HG03342 (cell line): ENCODE data around the gene AK8.
A peak's percentile ranks its signal among the peaks of the same experiment; 100 is the strongest.
"Not testable (repeated sequence)": the region's sequence is repeated elsewhere in the genome, so short reads cannot be mapped to it uniquely, and the experiment has no call there.

Source experiments
- ATAC-seq: cut with Tn5 transposase; IDR thresholded peaks from one replicate; pipeline ENCODE4 v1.9.1; 2021; ENCODE audit warnings: mild to moderate bottlenecking, moderate library complexity; ENCODE audit not compliant: unreplicated experiment

AK8 gene

GRCh38 chr9:132774886-132775285 is 103.2 kb downstream of the AK8 start:
- ATAC-seq: no peak

GRCh38 chr9:132773764-132774339 is 104.2 kb downstream of the AK8 start:
- no peak for ATAC-seq

- no peak for ATAC-seq
Observed at GRCh38 chr9:132773093-132773492, 105.0 kb downstream of the AK8 start.

GRCh38 chr9:132771752-132772151 is 106.3 kb downstream of the AK8 start:
- ATAC-seq: not testable (repeated sequence)

- ATAC-seq: no peak
Observed at GRCh38 chr9:132770770-132771310, 107.2 kb downstream of the AK8 start.

- peak; percentile 58 for ATAC-seq
Observed at GRCh38 chr9:132769906-132770769, 107.9 kb downstream of the AK8 start.

GRCh38 chr9:132768932-132769905 is 108.9 kb downstream of the AK8 start:
- ATAC-seq: peak; percentile 59

- ATAC-seq: no peak
Observed at GRCh38 chr9:132763574-132763973, 114.5 kb downstream of the AK8 start.

GRCh38 chr9:132762896-132763295 is 115.2 kb downstream of the AK8 start:
- no peak for ATAC-seq

GRCh38 chr9:132761602-132762001 is 116.5 kb downstream of the AK8 start:
- no peak for ATAC-seq

GRCh38 chr9:132760057-132760456 is 118.0 kb downstream of the AK8 start:
- no peak for ATAC-seq

GRCh38 chr9:132757016-132757415 is 121.1 kb downstream of the AK8 start:
- ATAC-seq: no peak

GRCh38 chr9:132756214-132756845 is 121.8 kb downstream of the AK8 start:
- no peak for ATAC-seq

- ATAC-seq: no peak
Observed at GRCh38 chr9:132755096-132755495, 123.0 kb downstream of the AK8 start.

- no peak for ATAC-seq
Observed at GRCh38 chr9:132754236-132754635, 123.8 kb downstream of the AK8 start.

GRCh38 chr9:132753593-132753880 is 124.5 kb downstream of the AK8 start:
- ATAC-seq: no peak

GRCh38 chr9:132752877-132753592 is 125.0 kb downstream of the AK8 start:
- no peak for ATAC-seq

GRCh38 chr9:132750668-132751067 is 127.4 kb downstream of the AK8 start:
- ATAC-seq: no peak

GRCh38 chr9:132749306-132749705 is 128.8 kb downstream of the AK8 start:
- no peak for ATAC-seq

GRCh38 chr9:132748450-132748849 is 129.6 kb downstream of the AK8 start:
- ATAC-seq: no peak
